Activated CD4-positive, alpha-beta T cell treated with anti-CD3 and anti-CD28 coated beads, Interleukin-2, amount 10 ng/mL, durations not matched to agents 7 days and 5 days (primary cell): ENCODE data around the gene GSKIP. TPM values are rescaled to one million over a fixed set of nuclear protein-coding genes. Genes with fewer than 3 reads are reported as not detected.

Experiments used
- CTCF ChIA-PET: fragments of 350-600 bp; sonication (Branson Sonifier 250); formaldehyde crosslinking; loops from one replicate; lab custom pipeline; 2021; ENCODE audit warnings: antibody characterized with exemption; lab: Charles Lee
- POLR2A ChIA-PET: fragments of 350-600 bp; sonication (Branson Sonifier 250); formaldehyde crosslinking; loops from one replicate; lab custom pipeline; 2021; ENCODE audit warnings: antibody characterized with exemption; lab: Charles Lee
- DNase-seq: peaks from one replicate; pipeline ENCODE4 v3.0.0-alpha.2; 2020
- H3K27ac Mint-ChIP-seq: one replicate; pipeline ENCODE4 v1.8.0; 2021; ENCODE audit warnings: mild to moderate bottlenecking, moderate library complexity, mixed read lengths
- H3K27me3 Mint-ChIP-seq: one replicate; pipeline ENCODE4 v1.8.0; 2021; ENCODE audit warnings: mixed read lengths
- H3K36me3 Mint-ChIP-seq: one replicate; pipeline ENCODE4 v1.8.0; 2021; ENCODE audit warnings: low read depth, mixed read lengths
- H3K4me1 Mint-ChIP-seq: one replicate; pipeline ENCODE4 v1.8.0; 2021; ENCODE audit warnings: mixed read lengths
- H3K4me3 Mint-ChIP-seq: one replicate; pipeline ENCODE4 v1.8.0; 2021; ENCODE audit warnings: mild to moderate bottlenecking, moderate library complexity, mixed read lengths
- H3K9me3 Mint-ChIP-seq: one replicate; pipeline ENCODE4 v1.8.0; 2021; ENCODE audit warnings: mixed read lengths
- total RNA-seq, 2 experiments: library from RNA; stranded (reverse); gene quantifications; one replicate each; pipeline ENCODE4 v1.2.3, GENCODE V29; 2021

Gene GSKIP
- total RNA-seq, 2 experiments from 2014 or later = 17.3 to 23.9 TPM

DNA sequence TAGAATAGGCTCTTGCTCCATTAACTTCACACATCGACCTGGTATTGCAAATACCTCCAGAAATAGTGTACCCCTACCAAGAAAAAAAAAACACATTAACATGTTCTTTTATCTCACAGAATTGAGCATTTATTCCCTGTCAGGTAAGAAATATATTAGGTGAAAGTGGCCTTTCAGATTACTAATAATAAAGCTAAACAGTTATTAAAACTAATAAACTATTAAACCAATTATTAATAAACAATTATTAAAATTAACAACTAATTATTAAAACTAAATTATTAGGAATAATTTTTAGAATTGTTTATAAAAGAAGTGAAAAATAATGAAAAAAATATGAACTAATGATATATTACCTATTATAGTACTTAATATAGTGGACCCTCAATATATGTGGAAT lies 21.4 kb downstream of the GSKIP start:
- Mint-ChIP-seq H3K4me3 (no peak overlapping the region), H3K9me3 (no peaks in the 10 kb centered on the region), H3K27ac (no peak overlapping the region), H3K4me1 (peaks cover 10% of the 10 kb centered on the region), H3K36me3 (peaks cover 8% of the 10 kb centered on the region), H3K27me3 (no peaks in the 10 kb centered on the region)
- DNase-seq = no peak
- POLR2A ChIA-PET = no interaction called here
- CTCF ChIA-PET = no interaction called here

DNA sequence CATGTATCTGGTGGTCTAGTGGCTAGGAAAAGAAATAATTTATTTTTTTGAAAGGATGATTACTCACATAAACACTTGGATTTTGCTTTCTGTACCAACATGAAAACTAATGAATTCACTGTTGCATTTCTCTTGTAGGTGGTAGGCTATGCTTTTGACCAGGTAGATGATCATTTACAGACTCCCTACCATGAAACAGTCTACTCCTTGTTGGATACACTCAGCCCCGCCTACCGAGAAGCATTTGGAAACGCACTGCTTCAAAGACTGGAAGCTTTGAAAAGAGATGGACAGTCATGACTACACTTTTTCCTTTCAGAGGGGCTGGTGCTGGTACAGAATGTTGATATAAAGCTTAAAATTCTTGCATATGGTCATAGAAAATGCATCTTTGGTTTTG lies 22.1 kb downstream of the GSKIP start:
- H3K27ac Mint-ChIP-seq = no peak overlapping the region
- CTCF ChIA-PET = no interaction called here
- POLR2A ChIA-PET = no interaction called here
- H3K9me3 Mint-ChIP-seq = no peaks in the 10 kb centered on the region
- peaks cover 11% of the 10 kb centered on the region for H3K4me1 Mint-ChIP-seq
- DNase-seq = no peak
- H3K27me3 Mint-ChIP-seq = no peaks in the 10 kb centered on the region
- peaks cover 8% of the 10 kb centered on the region for H3K36me3 Mint-ChIP-seq
- no peak overlapping the region for H3K4me3 Mint-ChIP-seq

DNA sequence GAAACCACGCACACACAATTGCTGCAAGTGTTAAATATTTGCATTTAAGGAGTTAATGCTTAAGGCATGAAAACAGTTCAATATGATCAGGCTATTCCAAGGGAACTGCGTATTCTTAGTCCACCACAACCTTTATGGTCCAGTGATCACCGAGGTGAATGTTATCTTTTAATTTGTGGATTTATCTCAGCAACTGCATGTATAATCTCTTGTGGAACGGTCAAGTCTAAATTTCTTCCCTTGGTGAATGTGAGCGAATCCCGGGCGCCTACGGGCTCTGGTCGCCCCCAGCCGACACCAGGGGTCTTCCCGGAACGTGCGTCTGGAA lies 27.6 kb downstream of the GSKIP start:
- H3K4me3 Mint-ChIP-seq = peak overlapping the region; percentile 88
- H3K9me3 Mint-ChIP-seq = no peaks in the 10 kb centered on the region
- ChIA-PET CTCF (interaction anchor here (0.7 to 1.4 kb wide), 3 partner anchors 9 to 84 kb away, joined by 3 read pairs; no protein-coding TSS in a partner anchor), POLR2A (no interaction called here)
- peaks cover 5% of the 10 kb centered on the region for H3K27me3 Mint-ChIP-seq
- peak overlapping the region; percentile 90 for H3K27ac Mint-ChIP-seq
- H3K4me1 Mint-ChIP-seq = peaks cover 18% of the 10 kb centered on the region
- H3K36me3 Mint-ChIP-seq = peaks cover 5% of the 10 kb centered on the region
- DNase-seq = no peak

DNA sequence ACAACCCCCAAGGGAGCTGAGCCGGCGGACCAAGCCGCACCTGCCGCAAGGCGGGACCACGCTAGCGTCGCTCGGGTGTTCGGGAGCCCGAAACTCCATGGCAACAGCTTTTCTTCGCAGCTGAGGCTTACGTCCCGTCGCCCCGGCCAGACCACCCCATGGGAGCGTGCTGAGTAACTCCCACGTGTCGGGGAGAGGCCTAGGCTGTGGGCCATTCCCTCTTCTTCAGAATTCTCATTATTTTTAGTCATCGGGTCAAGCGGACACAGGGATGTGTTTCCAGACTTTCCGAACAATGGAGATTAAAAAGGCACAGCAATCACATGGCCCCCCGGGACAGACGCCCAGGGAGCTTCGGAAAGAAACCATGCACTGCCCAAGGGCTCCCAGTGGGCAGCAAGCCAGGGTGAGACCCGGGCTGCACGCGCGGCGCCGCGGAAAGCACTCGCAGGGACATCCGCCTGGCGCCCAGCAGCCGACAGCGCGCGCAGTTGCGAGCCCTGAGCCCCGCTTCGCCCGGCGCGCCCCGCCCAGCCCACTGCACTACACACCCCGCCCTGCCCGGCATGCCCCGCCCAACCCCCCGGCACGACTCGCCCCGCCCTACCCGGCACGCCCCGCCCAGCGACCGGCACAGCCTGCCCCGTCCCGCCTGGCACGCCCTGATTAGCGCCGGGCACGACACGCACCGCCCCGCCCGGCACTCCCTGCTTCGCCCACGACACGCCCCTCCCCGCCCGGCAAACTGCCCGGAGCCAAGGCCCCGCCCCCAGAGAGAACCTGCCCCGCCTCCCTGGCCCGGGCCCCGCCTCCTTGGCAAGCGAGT lies 28.2 kb downstream of the GSKIP start:
- DNase-seq = peak; percentile 99
- ChIA-PET POLR2A (no interaction called here), CTCF (interaction anchor here (1.1 to 1.4 kb wide), 2 partner anchors 25 to 85 kb away, joined by 3 read pairs; no protein-coding TSS in a partner anchor)
- Mint-ChIP-seq H3K27ac (peak overlapping the region; percentile 90), H3K4me1 (peaks cover 18% of the 10 kb centered on the region), H3K4me3 (peak overlapping the region; percentile 88), H3K27me3 (peaks cover 7% of the 10 kb centered on the region), H3K36me3 (peaks cover 3% of the 10 kb centered on the region), H3K9me3 (no peaks in the 10 kb centered on the region)

DNA sequence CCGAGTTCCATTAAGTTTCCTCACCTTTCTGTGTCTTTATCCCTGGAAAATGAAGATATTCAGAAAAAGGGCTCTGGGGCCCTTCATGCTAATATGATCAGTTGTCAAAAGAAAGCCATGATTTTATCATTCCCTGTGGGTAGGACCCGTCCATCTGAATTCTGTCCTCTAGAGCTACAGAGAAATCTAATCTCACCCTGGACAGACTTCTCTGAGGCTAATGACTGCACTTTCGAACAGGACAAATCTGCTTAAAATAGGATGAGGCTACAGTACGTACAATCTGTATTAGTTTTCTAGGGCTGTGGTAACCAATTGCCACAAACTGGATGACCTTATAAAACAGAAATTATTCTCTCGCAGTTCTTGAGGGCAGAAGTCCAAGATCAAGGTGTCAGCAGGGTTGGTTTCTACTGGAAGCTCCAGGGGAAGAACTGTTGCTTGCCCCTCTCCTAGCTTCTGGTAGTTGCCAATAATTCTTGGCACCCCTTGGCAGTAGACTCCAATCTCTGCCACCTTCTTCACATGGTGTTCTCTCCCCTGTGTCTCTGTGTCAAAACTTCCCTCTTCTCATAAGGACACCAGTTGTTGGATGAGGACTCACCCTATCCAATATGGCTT lies 29.9 kb downstream of the GSKIP start:
- CTCF ChIA-PET = interaction anchor here (1.1 to 1.4 kb wide), 2 partner anchors 11 to 13 kb away, joined by 3 to 4 read pairs; no protein-coding TSS in a partner anchor
- POLR2A ChIA-PET = no interaction called here
- Mint-ChIP-seq H3K4me3 (peak overlapping the region; percentile 88), H3K36me3 (no peaks in the 10 kb centered on the region), H3K27ac (no peak overlapping the region), H3K27me3 (peaks cover 7% of the 10 kb centered on the region), H3K4me1 (peaks cover 18% of the 10 kb centered on the region), H3K9me3 (no peaks in the 10 kb centered on the region)
- no peak for DNase-seq

DNA sequence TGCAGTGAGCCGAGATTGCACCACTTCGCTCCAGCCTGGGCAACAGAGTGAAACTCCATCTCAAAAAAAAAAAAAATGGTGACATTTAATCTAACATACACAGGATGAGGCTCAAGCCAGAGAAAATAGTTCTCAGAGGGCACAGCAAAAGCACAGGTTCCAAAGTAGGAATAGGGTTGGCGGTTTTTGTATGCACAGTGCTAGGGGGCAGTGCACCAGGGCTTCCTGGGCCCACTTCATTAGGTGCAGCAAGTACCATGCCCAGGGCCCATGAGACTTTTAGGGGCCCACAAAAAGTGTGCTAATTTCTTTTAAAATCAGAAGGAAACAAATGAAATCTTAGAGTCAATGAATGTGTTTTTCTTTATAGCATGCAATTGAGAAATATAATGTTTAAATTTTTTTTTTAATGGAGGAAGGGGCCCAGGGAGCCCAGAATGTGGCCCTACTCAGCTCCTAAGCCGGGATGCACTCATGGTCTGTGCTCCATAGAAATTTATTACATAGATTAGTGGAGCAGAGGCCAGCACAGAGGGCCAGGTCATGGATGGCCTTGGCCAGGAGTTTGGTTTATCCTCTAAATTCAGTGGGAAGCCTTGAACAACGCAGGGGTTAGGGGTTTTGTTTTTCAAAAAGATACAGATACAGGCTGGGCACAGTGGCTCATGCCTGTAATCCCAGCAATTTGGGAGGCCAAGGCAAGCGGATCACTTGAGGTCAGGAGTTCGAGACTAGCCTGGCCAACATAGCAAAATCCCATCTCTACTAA lies 30.9 kb downstream of the GSKIP start:
- POLR2A ChIA-PET = no interaction called here
- Mint-ChIP-seq H3K27me3 (peaks cover 7% of the 10 kb centered on the region), H3K27ac (no peak overlapping the region), H3K4me1 (peaks cover 18% of the 10 kb centered on the region), H3K9me3 (no peaks in the 10 kb centered on the region), H3K36me3 (no peaks in the 10 kb centered on the region), H3K4me3 (no peak overlapping the region)
- CTCF ChIA-PET = interaction anchor here (1.4 kb wide), 1 partner anchor 12 kb away, joined by 3 read pairs; no protein-coding TSS in a partner anchor
- no peak for DNase-seq

DNA sequence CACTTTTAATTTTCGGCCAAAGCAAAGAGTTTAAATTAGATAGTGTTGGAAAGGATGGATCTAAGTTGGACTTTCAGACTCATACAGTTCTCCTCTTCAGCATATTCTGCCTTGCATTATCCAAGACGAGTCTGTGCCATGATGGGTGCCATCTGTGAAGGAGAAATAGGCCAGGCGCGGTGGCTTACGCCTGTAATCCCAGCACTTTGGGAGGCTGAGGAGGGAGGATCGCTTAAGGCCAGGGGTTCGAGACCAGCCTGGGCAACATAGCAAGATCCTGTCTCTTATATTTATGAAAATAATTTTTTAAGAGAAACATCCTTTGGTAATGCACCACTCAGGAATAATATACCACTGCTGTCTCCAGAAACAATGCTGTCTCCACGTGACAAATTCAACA lies 35.1 kb downstream of the GSKIP start:
- no peak overlapping the region for H3K4me3 Mint-ChIP-seq
- no peak overlapping the region for H3K27ac Mint-ChIP-seq
- ChIA-PET POLR2A (no interaction called here), CTCF (interaction anchor here (1.0 kb wide), 1 partner anchor 11 kb away, joined by 3 read pairs; no protein-coding TSS in a partner anchor)
- no peaks in the 10 kb centered on the region for H3K36me3 Mint-ChIP-seq
- no peak for DNase-seq
- H3K9me3 Mint-ChIP-seq = no peaks in the 10 kb centered on the region
- H3K27me3 Mint-ChIP-seq = peaks cover 10% of the 10 kb centered on the region
- peaks cover 1% of the 10 kb centered on the region for H3K4me1 Mint-ChIP-seq

DNA sequence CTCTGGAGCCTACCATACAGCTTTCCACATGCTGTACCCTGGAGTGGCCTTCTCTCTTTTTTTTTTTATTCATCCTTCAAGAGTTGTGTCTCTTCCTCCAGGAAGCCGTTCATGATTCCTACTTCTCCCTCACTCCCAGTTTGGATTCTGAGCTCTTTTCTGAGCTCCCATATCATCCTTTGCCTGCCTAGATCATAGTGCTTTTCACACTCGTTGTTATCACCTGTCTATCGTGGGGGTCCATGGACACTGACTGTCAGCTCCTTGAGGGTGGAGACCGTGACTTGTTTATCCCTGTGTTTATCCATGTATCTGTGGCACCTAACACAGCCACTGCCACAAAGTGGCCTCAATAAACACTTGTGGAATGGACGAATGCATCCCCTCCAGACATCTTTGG lies 35.6 kb downstream of the GSKIP start:
- DNase-seq = no peak
- no peak overlapping the region for H3K27ac Mint-ChIP-seq
- ChIA-PET CTCF (interaction anchor here (1.0 kb wide), 1 partner anchor 11 kb away, joined by 3 read pairs; no protein-coding TSS in a partner anchor), POLR2A (no interaction called here)
- no peaks in the 10 kb centered on the region for H3K9me3 Mint-ChIP-seq
- no peaks in the 10 kb centered on the region for H3K4me1 Mint-ChIP-seq
- peaks cover 10% of the 10 kb centered on the region for H3K27me3 Mint-ChIP-seq
- no peak overlapping the region for H3K4me3 Mint-ChIP-seq
- H3K36me3 Mint-ChIP-seq = no peaks in the 10 kb centered on the region

DNA sequence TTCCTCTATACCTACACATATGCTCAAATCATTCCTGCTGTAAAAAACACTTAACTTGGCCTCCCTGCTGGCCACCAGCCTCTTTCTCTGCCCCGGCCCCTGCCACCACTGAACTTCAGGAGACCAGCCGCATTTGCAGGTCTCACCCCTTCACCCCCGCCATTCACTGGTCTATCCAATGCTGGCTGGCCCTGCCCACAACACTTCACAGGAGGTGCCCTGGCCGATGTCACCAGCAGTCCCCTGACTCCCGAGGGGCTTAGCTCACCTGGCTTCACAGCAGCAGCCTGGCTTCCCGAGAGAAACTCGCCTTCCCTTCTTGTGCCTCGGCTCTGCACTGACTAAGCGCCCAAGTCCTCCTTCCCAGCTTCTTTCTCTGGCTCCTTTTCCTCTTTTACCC lies 36.1 kb downstream of the GSKIP start:
- Mint-ChIP-seq H3K4me1 (no peaks in the 10 kb centered on the region), H3K9me3 (no peaks in the 10 kb centered on the region), H3K27ac (no peak overlapping the region), H3K4me3 (no peak overlapping the region), H3K36me3 (no peaks in the 10 kb centered on the region), H3K27me3 (peaks cover 10% of the 10 kb centered on the region)
- CTCF ChIA-PET = interaction anchor here (1.0 kb wide), 1 partner anchor 11 kb away, joined by 3 read pairs; no protein-coding TSS in a partner anchor
- POLR2A ChIA-PET = no interaction called here
- no peak for DNase-seq

DNA sequence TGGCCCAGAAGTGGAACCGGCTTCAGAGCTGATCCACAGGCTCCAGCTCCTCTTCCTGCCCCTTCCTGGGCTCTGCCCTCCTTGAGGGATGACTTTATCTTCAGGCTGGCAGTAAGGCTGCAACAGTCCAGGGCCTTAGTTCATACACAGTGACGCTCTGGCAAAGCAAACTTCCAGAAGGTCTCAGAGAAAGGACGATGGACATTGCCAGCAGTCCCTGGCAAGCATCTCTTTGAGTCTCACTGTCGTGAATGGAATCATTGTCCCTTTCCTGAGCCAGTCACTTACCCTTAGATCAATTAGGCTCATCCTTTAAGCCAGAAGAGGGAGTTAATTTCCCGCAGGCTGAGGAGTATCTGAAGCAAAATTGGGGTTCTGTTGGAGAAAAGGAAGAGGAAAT lies 37.2 kb downstream of the GSKIP start:
- H3K27me3 Mint-ChIP-seq = peaks cover 4% of the 10 kb centered on the region
- ChIA-PET CTCF (no interaction called here), POLR2A (no interaction called here)
- no peak overlapping the region for H3K4me3 Mint-ChIP-seq
- no peaks in the 10 kb centered on the region for H3K9me3 Mint-ChIP-seq
- H3K36me3 Mint-ChIP-seq = no peaks in the 10 kb centered on the region
- H3K4me1 Mint-ChIP-seq = no peaks in the 10 kb centered on the region
- no peak for DNase-seq
- H3K27ac Mint-ChIP-seq = no peak overlapping the region

DNA sequence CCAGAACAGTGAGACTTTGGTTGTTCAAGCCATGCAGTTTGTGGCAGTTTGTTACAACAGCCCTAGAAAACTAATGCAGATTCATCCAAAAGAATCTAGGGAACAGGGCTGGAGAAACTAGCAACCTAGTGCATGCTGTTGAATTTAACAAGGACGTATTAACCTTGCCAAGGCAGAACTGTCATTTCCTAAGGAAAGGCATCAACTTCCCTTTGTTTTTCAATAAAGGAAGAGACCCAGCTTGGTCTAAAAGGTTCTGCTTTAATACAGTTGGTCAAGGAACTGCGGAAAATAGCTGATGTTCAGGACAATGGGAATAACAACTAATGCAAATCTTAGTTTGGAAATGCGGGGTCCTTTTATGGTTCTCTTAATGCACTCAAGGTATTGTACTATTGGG lies 40.1 kb downstream of the GSKIP start:
- Mint-ChIP-seq H3K4me3 (no peak overlapping the region), H3K36me3 (no peaks in the 10 kb centered on the region), H3K27ac (no peak overlapping the region), H3K4me1 (no peaks in the 10 kb centered on the region), H3K9me3 (no peaks in the 10 kb centered on the region), H3K27me3 (peaks cover 2% of the 10 kb centered on the region)
- ChIA-PET CTCF (no interaction called here), POLR2A (no interaction called here)
- DNase-seq = no peak

DNA sequence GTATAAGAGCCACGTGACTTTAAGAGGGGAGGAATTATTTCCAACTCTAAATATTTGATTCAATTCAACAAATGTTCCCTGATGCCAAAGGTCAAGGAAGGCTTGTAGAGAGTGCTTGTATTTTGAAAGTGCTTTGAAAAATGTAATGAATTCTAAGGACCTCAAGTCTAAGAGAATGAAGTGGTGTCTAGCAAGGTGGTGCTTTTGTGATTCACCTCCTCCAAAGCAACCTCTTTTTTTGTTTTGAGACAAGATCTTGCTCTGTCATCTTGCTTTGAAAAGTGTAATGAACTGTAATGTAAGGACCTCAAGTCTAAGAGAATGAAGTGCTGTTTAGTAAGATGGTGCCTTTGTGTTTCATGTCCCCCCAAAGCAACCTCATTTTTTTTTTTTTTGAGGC lies 42.4 kb downstream of the GSKIP start:
- DNase-seq = no peak
- Mint-ChIP-seq H3K4me1 (no peaks in the 10 kb centered on the region), H3K27me3 (peaks cover 2% of the 10 kb centered on the region), H3K9me3 (no peaks in the 10 kb centered on the region), H3K36me3 (no peaks in the 10 kb centered on the region), H3K4me3 (no peak overlapping the region), H3K27ac (no peak overlapping the region)
- ChIA-PET CTCF (interaction anchor here (0.8 to 1.0 kb wide), 2 partner anchors 9 to 13 kb away, joined by 4 read pairs; no protein-coding TSS in a partner anchor), POLR2A (no interaction called here)
